ENCODE measurements around the gene AEBP2.
"Not testable (repeated sequence)": the region's sequence is repeated elsewhere in the genome, so short reads cannot be mapped to it uniquely, and the experiment has no call there.

AEBP2 gene

DNA sequence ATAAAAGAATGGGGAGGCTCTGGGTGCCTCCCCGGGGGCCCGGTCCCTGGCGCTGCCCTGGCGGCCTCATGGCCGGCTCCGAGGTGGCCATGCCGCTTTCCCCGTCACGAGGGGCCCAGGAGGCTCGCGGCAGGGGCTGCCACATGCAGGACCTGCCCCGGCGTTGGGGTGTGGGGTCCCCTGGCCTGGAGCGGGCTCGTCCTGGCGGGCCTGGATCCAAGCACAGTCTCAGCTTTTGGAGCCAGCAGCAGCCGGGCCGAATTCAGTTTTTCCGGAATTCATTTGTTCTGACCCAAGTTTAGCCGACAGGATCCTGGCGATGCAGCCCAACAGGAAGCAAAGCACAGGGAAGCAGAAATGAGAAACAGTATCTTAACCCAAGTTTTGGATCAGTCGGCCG, 26.4 kb upstream of the AEBP2 start:
- no peak overlapping the region for H3K27ac ChIP-seq
- TF ChIP-seq, protein P1, sequence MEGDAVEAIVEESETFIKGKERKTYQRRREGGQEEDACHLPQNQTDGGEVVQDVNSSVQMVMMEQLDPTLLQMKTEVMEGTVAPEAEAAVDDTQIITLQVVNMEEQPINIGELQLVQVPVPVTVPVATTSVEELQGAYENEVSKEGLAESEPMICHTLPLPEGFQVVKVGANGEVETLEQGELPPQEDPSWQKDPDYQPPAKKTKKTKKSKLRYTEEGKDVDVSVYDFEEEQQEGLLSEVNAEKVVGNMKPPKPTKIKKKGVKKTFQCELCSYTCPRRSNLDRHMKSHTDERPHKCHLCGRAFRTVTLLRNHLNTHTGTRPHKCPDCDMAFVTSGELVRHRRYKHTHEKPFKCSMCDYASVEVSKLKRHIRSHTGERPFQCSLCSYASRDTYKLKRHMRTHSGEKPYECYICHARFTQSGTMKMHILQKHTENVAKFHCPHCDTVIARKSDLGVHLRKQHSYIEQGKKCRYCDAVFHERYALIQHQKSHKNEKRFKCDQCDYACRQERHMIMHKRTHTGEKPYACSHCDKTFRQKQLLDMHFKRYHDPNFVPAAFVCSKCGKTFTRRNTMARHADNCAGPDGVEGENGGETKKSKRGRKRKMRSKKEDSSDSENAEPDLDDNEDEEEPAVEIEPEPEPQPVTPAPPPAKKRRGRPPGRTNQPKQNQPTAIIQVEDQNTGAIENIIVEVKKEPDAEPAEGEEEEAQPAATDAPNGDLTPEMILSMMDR (IDR thresholded peaks at IDR 0.05), result no peak
- no peak for TF ChIP-seq ZFX (IDR thresholded peaks at IDR 0.05; ENCODE audit: borderline replicate concordance)

DNA sequence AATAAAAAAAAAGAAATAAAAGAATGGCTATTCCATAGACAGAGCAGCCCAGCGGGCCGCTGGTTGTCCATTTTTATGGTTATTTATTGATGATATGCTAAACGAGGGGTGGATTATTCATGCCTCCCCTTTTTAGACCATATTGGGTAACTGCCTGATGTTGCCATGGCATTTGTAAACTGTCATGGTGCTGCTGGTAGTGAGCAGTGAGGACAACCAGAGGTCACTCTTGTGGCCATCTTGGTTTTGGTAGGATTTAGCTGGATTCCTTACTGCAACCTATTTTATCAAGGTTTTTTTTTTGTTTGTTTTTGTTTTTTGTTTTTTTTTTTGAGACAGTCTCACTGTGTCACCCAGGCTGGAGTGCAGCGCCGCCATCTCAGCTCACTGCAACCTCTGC, 25.7 kb upstream of the AEBP2 start:
- not testable (repeated sequence) for H3K27ac ChIP-seq

DNA sequence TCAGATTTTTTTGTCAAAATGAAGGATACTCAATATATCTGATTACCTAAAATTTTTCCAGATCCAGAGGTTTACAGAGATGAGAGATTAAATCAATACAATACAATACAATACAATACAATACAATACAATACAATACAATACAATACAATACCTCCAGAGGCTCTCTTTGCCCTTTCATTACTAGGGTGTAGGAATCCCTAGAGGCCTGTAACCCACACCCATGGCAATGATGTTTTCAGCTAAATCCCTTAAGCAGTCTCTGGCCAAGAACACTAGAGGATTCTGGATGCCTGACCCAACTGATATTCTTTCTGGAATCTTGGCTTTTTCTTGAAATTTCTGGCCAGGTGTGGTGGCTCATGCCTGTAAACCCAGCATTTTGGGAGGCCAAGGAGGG, 23.7 kb upstream of the AEBP2 start:
- H3K27ac ChIP-seq, result no peak overlapping the region
- TF ChIP-seq, protein P1 (IDR thresholded peaks at IDR 0.05), result no peak
- TF ChIP-seq ZFX (IDR thresholded peaks at IDR 0.05; ENCODE audit: borderline replicate concordance), result no peak

DNA sequence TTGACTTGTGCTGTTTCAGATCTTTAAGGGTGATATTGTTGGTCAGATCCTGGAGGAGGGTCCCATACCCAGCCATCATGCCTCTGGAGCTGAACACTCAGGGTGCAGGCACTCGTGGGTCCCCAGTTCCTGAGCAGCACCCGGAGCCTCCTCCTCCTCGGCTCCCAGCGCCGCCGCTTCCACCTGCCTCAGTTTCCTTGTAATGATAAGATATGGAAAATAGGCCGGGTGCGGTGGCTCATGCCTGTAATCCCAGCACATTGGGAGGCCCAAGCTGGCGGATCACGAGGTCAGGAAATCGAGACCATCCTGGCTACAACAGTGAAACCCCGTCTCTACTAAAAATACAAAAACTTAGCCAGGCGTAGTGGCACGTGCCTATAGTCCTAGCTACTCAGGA, 20.2 kb upstream of the AEBP2 start:
- no peak overlapping the region for H3K27ac ChIP-seq
- no peak for TF ChIP-seq ZFX (IDR thresholded peaks at IDR 0.05; ENCODE audit: borderline replicate concordance)
- TF ChIP-seq, protein P1 (IDR thresholded peaks at IDR 0.05), result no peak

DNA sequence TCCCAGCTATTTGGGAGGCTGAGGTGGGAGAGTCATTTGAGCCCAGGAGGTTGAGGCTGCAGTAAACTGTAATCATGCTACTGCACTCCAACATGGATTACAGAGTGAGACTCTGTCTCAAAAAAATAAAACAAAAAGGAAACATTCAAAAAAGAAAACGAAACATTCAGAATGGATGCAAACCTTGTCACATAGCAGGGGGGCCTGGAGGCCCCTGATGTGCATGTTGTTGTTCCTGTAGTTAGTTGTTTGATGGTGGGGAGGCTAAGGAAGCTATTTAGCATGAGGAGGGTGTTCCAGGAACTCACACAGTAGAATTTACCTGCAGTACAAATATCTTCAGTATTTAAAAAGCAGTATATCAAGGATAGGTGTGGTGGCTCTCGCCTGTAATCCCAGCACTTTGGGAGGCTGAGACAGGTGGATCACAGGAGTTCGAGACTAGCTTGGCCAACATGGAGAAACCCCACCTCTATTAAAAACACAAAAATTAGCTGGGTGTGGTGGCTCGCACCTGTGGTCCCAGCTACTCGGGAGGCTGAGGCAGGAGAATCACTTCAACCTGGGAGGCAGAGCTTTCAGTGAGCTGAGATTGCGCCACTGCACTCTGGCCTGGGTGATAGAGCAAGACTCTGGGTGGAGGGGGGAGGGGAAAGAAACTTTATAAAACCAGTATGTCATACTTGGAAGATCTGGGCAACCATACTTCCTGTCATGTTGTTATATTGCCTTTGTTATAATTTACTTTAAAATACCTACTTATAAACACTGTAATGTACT, 17.6 kb upstream of the AEBP2 start:
- TF ChIP-seq, protein P1 (IDR thresholded peaks at IDR 0.05), result no peak
- TF ChIP-seq ZFX (IDR thresholded peaks at IDR 0.05; ENCODE audit: borderline replicate concordance), result no peak
- H3K27ac ChIP-seq, result no peak overlapping the region

DNA sequence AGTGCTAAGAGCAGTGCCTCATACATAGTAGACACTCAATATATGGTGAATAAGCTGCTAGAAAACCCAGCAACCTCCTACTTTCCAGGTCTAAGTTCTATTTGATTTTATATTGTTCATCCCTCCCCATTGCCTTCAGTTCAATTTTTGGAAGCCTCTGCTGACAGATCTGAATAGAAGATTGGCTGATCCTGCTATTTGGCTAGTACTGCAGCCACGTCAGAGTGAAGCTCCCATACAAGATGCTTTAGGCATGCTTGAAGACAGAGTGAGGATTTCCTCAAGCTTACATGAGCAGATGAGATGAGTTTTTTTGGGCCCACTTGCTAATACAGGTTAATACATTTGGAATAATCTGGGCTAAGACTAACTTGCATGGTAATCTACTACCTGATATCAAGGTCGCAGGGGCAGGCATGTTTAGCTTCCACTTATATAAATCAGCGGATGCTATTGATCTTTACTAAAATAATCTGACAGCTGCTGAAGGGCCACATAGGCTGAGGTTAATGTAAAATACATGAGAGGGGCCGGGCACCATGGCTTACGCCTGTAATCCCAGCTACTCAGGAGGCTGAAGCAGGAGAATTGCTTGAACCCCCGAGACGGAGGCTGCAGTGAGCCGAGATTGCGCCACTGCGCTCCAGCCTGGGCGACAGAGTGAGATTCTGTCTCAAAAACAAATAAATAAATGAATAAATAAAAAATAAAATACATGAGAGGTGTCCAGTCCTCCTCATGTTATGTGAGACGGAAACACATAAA, 15.9 kb upstream of the AEBP2 start:
- TF ChIP-seq, protein P1 (IDR thresholded peaks at IDR 0.05), result no peak
- TF ChIP-seq ZFX (IDR thresholded peaks at IDR 0.05; ENCODE audit: borderline replicate concordance), result no peak
- H3K27ac ChIP-seq, result no peak overlapping the region

DNA sequence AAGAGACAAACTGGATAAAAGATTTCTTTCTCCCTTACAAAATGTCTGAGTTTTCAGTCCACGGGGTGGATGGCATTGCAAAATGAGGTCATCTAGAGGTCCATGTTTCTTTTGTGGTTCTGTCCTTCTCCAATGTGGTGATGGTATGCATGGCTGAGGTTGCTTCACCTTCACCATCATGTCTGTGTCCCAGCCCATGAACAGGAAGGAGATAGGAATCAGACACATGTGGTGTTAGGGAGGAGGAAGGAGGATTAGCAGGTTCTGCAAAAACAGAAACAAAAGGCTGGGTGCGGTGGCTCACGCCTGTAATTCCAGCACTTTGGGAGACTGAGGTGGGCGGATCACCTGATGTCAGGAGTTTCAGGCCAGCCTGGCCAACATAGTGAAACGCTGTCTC, 11.0 kb upstream of the AEBP2 start:
- H3K27ac ChIP-seq, result no peak overlapping the region
- no peak for TF ChIP-seq ZFX (IDR thresholded peaks at IDR 0.05; ENCODE audit: borderline replicate concordance)
- TF ChIP-seq, protein P1 (IDR thresholded peaks at IDR 0.05), result no peak

DNA sequence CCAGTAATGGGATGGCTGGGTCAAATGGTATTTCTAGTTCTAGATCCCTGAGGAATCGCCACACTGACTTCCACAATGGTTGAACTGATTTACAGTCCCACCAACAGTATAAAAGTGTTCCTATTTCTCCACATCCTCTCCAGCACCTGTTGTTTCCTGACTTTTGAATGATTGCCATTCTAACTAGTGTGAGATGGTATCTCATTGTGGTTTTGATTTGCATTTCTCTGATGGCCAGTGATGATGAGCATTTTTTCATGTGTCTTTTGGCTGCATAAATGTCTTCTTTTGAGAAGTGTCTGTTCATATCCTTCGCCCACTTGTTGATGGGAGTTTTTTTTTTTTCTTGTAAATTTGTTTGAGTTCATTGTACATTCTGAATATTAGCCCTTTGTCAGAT, 9.8 kb upstream of the AEBP2 start:
- H3K27ac ChIP-seq, result not testable (repeated sequence)
